Inferior parietal cortex (tissue), 1 donor: Measurements from ENCODE around the gene CREB5.

Experiments used
- DNase-seq: peaks from one replicate; pipeline ENCODE4 v3.0.0-alpha.2; 2016; ENCODE audit errors: extremely low spot score

CREB5 gene

GRCh38 chr7:28744951-28745350 is 332.6 kb downstream of the CREB5 start:
- no peak for DNase-seq

GRCh38 chr7:28745351-28745750 is 333.0 kb downstream of the CREB5 start:
- DNase-seq, result no peak

- no peak for DNase-seq
These were observed 335.1 kb downstream of the CREB5 start for GRCh38 chr7:28747404-28747803.

GRCh38 chr7:28747854-28748253 is 335.5 kb downstream of the CREB5 start:
- DNase-seq, result no peak

- DNase-seq, result no peak
These were observed 336.0 kb downstream of the CREB5 start for GRCh38 chr7:28748346-28748745.

- no peak for DNase-seq
These were observed 336.7 kb downstream of the CREB5 start for GRCh38 chr7:28748933-28749584.

- DNase-seq, result no peak
These were observed 337.3 kb downstream of the CREB5 start for GRCh38 chr7:28749638-28750037.

GRCh38 chr7:28750981-28751380 is 338.7 kb downstream of the CREB5 start:
- no peak for DNase-seq

GRCh38 chr7:28753613-28754012 is 341.3 kb downstream of the CREB5 start:
- no peak for DNase-seq

- peak; percentile 84 for DNase-seq
These were observed 341.7 kb downstream of the CREB5 start for GRCh38 chr7:28754027-28754426.

- no peak for DNase-seq
These were observed 342.1 kb downstream of the CREB5 start for GRCh38 chr7:28754447-28754846.

GRCh38 chr7:28755255-28755654 is 342.9 kb downstream of the CREB5 start:
- no peak for DNase-seq

- DNase-seq, result no peak
These were observed 345.9 kb downstream of the CREB5 start for GRCh38 chr7:28758186-28758585.

- no peak for DNase-seq
These were observed 347.2 kb downstream of the CREB5 start for GRCh38 chr7:28759475-28759971.

GRCh38 chr7:28761505-28761904 is 349.2 kb downstream of the CREB5 start:
- DNase-seq, result no peak

- DNase-seq, result no peak
These were observed 350.3 kb downstream of the CREB5 start for GRCh38 chr7:28762651-28763050.

GRCh38 chr7:28766359-28766758 is 354.0 kb downstream of the CREB5 start:
- DNase-seq, result no peak

GRCh38 chr7:28767356-28767755 is 355.0 kb downstream of the CREB5 start:
- no peak for DNase-seq

GRCh38 chr7:28768577-28769147 is 356.3 kb downstream of the CREB5 start:
- no peak for DNase-seq

- no peak for DNase-seq
These were observed 359.7 kb downstream of the CREB5 start for GRCh38 chr7:28771906-28772622.

- DNase-seq, result no peak
These were observed 361.3 kb downstream of the CREB5 start for GRCh38 chr7:28773423-28774145.

- no peak for DNase-seq
These were observed 362.1 kb downstream of the CREB5 start for GRCh38 chr7:28774261-28774988.
